Epithelial cell of esophagus (primary cell): ENCODE results near the gene SLC35E2B.
A peak's percentile ranks its signal among the peaks of the same experiment; 100 is the strongest.
"Not testable (repeated sequence)": the region's sequence is repeated elsewhere in the genome, so short reads cannot be mapped to it uniquely, and the experiment has no call there.

Experiments used
- DNase-seq: peaks from one replicate; pipeline ENCODE4 v3.0.0; 2010; ENCODE audit warnings: low read depth
- H3K4me3 ChIP-seq: 2 replicates; pipeline ENCODE4 v1.5.1; 2011; ENCODE audit warnings: mild to moderate bottlenecking, low read length, control low read depth
- TF ChIP-seq, protein P1 (sequence below): IDR thresholded peaks from 2 replicates; pipeline ENCODE4 v1.5.1; 2011; ENCODE audit warnings: low read depth, mild to moderate bottlenecking, low read length, control low read depth, inconsistent platforms; ENCODE audit not compliant: insufficient read depth; ENCODE audit errors: missing control alignments

The SLC35E2B gene

DNA sequence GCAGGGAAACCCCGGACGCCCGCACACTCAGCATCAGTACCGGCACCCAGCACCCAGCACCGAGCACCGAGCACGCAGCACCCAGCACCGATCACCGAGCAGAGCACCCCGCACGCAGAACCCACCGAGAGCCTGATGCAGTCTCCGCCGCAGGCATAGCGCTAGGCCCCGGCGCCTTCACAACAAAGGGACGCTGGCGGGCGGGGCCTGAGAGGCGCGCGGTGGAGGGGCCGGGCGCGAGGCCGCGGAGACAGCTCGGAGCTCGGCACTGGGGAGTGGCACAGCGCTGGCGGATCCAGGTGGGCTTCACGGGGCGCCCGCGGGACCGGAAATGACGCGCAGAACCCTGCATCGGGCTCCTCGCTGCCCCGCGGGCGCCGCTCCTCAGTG lies 276 bp downstream of the SLC35E2B start:
- DNase-seq, result peak; percentile 82
- peak overlapping the region; percentile 51 for H3K4me3 ChIP-seq

DNA sequence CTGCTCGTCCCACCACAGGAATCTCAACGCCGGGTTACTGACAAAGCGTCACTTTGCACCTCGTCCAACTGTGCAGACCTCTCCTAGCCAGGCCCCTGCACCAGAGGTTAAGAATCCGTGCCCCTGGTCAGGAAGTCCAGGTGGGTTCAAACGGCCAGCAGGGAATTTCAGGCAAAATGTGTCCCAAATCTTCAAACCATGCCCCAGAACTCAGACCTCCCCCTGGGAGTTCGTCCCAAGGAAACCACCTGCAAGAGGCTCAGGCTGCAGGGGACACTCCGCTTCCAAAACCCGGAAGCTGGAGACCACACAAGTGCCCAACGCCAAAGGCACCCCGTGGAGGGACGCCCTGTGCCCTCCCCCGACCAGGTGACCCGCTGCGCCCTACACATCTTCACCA lies 1.2 kb downstream of the SLC35E2B start:
- H3K4me3 ChIP-seq, result peak overlapping the region; percentile 33
- DNase-seq, result not testable (repeated sequence)

DNA sequence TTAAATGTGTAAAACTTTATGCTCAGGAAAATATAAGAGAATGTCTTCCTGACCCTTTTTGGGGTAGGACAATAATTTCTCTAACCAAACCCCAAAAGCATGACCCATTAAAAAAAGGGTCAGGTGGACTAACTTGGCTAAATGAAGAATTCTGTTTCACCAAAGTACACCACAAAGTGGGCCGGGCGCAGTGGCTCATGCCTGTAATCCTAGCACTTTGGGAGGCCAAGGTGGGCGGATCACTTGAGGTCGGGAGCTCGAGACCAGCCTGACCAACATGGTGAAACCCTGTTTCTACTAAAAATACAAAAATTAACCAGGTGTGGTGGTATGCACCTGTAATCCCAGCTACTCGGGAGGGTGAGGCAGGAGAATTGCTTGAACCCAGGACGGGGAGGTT lies 3.1 kb downstream of the SLC35E2B start:
- not testable (repeated sequence) for DNase-seq, H3K4me3 ChIP-seq

DNA sequence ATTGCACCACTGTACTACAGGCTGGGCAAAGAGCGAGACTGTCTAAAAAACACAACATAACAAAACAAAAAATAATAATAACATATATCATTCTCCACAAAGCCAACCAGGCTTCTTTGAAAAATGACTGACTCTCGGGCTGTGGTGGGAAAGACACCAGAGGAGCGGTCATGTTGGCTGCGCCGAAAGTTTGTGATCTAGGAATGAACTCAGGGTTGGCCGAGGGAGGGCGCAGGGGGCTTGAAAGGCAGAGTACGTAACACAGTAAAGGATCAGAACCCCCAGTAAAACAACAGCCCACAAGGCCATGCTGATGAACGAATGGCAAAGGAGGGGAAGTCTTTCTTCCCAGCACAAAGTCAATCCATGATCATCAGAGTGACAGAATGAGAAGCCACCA lies 4.7 kb downstream of the SLC35E2B start:
- no peak overlapping the region for H3K4me3 ChIP-seq

DNA sequence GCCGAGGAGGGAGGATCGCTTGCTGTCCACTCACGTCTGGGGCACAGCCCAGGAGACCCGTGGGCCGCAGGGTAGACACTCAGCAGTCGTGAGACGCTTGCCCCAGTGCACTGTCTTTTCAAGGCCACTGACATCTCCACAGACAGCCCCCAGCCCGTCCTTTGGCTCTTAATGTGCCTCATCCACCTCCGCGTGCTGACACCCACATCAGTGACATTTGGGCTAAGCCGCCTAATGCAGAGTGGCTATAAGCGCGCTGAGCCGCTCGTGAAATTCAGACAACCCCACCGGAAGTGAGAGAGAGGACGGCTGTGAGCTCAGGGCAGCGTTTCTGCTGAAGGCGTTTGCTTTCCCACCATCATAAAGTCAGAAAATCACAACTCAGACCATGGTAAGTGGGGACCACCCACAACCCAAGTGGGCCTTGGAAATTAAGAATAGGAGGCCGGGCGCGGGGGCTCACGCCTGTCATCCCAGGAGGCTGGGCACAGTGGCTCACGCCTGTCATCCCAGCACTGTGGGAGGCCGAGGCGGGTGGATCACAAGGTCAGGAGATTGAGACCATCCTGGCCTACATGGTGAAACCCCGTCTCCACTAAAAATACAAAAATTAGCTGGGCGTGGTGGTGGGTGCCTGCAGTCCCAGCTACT lies 8.4 kb downstream of the SLC35E2B start:
- TF ChIP-seq, protein P1, sequence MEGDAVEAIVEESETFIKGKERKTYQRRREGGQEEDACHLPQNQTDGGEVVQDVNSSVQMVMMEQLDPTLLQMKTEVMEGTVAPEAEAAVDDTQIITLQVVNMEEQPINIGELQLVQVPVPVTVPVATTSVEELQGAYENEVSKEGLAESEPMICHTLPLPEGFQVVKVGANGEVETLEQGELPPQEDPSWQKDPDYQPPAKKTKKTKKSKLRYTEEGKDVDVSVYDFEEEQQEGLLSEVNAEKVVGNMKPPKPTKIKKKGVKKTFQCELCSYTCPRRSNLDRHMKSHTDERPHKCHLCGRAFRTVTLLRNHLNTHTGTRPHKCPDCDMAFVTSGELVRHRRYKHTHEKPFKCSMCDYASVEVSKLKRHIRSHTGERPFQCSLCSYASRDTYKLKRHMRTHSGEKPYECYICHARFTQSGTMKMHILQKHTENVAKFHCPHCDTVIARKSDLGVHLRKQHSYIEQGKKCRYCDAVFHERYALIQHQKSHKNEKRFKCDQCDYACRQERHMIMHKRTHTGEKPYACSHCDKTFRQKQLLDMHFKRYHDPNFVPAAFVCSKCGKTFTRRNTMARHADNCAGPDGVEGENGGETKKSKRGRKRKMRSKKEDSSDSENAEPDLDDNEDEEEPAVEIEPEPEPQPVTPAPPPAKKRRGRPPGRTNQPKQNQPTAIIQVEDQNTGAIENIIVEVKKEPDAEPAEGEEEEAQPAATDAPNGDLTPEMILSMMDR, result no peak
- H3K4me3 ChIP-seq, result no peak overlapping the region
- DNase-seq, result no peak

More for the DNA sequence above, 4.7 kb downstream of the SLC35E2B start:
- no peak for DNase-seq
- TF ChIP-seq, protein P1, result no peak

DNA sequence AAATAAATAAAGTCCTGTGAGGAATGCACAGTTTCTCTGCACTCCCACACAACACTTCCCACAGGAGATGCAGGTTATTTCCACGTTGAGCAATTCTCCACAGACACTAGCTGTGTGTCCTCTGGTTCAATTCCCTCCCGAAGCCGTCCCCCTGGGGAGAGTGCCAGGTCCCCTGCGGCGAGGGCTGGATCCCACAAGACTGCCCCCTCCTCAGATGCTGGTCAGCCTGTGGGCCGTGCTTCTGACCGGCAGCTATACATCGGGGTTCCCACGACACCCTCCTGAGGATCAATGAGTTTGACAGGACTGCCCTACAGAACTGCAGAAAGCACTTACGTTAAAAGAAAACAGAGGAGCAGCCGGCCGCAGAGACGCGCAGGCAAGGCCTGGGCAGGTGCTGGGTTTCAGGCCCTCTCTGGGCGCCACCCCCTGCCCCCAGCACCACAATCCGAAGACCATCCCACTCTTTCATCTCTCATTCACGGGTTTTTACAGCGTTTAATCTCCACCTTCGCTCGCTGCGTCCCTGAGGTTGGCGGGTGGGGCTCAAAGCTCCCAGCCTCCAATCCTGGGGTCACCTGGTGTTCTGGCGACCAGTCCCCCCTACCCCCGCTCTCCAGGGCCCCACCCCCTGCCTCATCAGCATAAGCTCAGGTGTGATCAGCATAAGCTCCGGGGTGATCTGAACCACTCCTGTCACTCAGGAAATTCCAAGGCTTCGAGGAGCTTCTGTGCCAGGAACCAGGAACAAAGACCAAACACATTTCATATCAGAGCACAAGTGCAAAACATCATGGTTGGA lies 9.3 kb downstream of the SLC35E2B start:
- no peak overlapping the region for H3K4me3 ChIP-seq
- TF ChIP-seq, protein P1, result no peak
- no peak for DNase-seq

DNA sequence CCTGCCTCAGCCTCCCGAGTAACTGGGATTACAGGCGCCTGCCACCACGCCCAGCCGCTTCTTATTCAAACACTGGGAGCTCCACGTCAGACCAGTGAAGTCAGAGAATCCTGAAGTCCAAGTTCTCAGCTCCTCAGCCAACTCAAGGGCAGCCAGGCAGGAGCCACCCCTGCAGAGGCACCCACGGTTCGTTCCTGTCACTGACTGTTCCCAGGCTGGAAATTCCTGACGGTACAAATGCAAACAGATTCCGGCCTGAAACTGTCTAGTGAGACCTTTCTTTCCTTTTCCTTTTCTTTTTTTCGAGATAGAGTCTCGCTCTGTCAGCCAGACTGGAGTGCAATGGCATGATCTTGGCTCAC lies 11.7 kb downstream of the SLC35E2B start:
- DNase-seq, result no peak
- TF ChIP-seq, protein P1, result no peak
- no peak overlapping the region for H3K4me3 ChIP-seq

DNA sequence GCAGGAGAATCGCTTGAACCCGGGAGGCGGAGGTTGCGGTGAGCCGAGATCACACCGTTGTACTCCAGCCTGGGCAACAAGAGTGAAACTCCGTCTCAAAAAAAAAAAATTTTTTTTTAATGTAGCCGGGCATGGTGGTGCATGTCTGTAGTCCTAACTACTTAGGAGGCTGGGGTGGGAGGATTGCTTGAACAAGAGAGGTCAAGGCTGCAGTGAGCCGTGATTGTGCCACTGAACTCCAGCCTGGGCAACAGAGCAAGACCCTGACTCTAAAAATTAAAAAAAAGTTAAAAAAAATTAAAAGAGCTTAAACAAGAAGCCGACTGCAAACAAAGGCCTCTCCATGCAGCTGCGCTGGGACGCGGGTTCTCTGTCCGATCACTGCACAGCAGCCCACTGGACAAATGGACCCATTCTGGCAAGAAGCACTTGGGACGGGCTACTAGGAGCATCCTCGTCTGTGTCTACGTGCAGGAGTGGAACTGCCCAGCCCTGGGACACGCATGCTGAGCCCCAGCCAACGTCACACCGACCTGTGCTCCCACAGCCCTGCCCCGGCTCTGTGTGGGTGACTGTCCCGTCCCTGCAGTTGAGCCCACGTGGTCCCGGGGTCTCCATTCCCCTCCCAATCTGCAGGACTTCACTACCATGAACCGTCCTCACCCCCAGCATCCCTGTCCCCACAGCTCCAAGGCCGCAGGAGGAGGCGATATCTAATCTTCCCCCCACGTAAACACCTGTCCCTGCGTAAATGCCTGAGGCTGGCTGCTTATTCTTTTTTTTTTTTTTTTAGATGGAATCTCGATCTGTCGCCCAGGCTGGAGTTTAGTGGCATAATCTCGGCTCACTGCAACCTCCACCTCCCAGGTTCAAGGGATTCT lies 12.3 kb downstream of the SLC35E2B start:
- H3K4me3 ChIP-seq, result no peak overlapping the region
- DNase-seq, result no peak

More for the DNA sequence above, 12.3 kb downstream of the SLC35E2B start:
- TF ChIP-seq, protein P1, result no peak
